Aorta (tissue), 5 donors: ENCODE data around the gene FAM186B. TPM values are rescaled to one million over a fixed set of nuclear protein-coding genes. Genes with fewer than 3 reads are reported as not detected.

Experiments used
- ATAC-seq: fragments of 200-7000 bp; cut with Tn5 transposase; one replicate; pipeline ENCODE4 v1.9.1; 2022; ENCODE audit warnings: moderate library complexity; ENCODE audit not compliant: low FRiP score
- DNase-seq, 2 donors: peaks; one replicate each; pipeline ENCODE4 v3.0.0-alpha.2; 2020
- H3K27ac ChIP-seq, 2 donors: one replicate each; pipeline ENCODE4 v1.5.1; 2013; ENCODE audit warnings: low read length in 2 of 2, mild to moderate bottlenecking in 2 of 2, moderate library complexity in 2 of 2, control low read depth in 1 of 2, inconsistent platforms in 1 of 2, low read depth in 1 of 2
- H3K27me3 ChIP-seq, 2 donors: one replicate each; pipeline ENCODE4 v1.6.1; 2013; ENCODE audit warnings: control low read depth in 1 of 2, low read length in 1 of 2, mild to moderate bottlenecking in 1 of 2, moderate library complexity in 1 of 2; ENCODE audit not compliant: insufficient read depth in 2 of 2, control insufficient read depth in 1 of 2
- H3K36me3 ChIP-seq, 2 donors: one replicate each; pipeline ENCODE4 v1.6.1; 2013; ENCODE audit warnings: control low read depth in 1 of 2, low read length in 1 of 2, mild to moderate bottlenecking in 1 of 2; ENCODE audit not compliant: insufficient read depth in 2 of 2, control insufficient read depth in 1 of 2
- H3K4me1 ChIP-seq, 2 donors: one replicate each; pipeline ENCODE4 v1.6.1; 2013; ENCODE audit warnings: low read length in 2 of 2, control low read depth in 1 of 2, mild to moderate bottlenecking in 1 of 2, moderate library complexity in 1 of 2; ENCODE audit not compliant: insufficient read depth in 2 of 2, control insufficient read depth in 1 of 2
- H3K4me3 ChIP-seq, 2 donors: one replicate each; pipeline ENCODE4 v1.5.1; 2013; ENCODE audit warnings: low read length in 2 of 2, control low read depth in 1 of 2, mild to moderate bottlenecking in 1 of 2
- H3K9me3 ChIP-seq: one replicate; pipeline ENCODE4 v1.6.1; 2013; ENCODE audit warnings: mild to moderate bottlenecking, low read length; ENCODE audit not compliant: control insufficient read depth
- WGBS, 2 donors: extraction: QIAGEN DNeasy Blood & Tissue Kit; methylation state at CpG; one replicate each; pipeline ENCODE4 v1.1.7; 2013; 5-methylcytosine and 5-hydroxymethylcytosine counted together
- intact Hi-C, 2 donors: fragments of 100-400 bp; cut with DNase I; formaldehyde crosslinking; loops; one replicate each; pipeline versions ENCODE4 v1.14.2 to v1.15.0; 2022
- polyA plus RNA-seq, 2 donors: library from polyadenylated mRNA; stranded (reverse); fragments of 200-250 nt; gene quantifications; one replicate each; pipeline ENCODE4 v1.2.3, GENCODE V29; 2013
- total RNA-seq, 2 donors: library from RNA; stranded (reverse); fragmentation: NEBNext Ultra II Directional; extraction: Animal tissue kit (Norgen Biotek cat#: 25700); gene quantifications; one replicate each; pipeline ENCODE4 v1.2.1, GENCODE V29; 2021
- donor health status: healthy with polysubstance abuse.
- donor health status: Bipolar disorder and iron deficiency.
- donor health status: DM: no; HTN: no; CAD: no.
- donor health status: DM: no; HTN: no; CAD: no.
- donor health status: DM: yes; HTN: yes; CAD: no.

FAM186B gene
- total and polyA plus RNA-seq, 4 donors = 0.23 to 0.30 (median 0.26) TPM; not detected in 1

GRCh38 chr12:49553512-49554088 lies 51.8 kb downstream of the FAM186B start:
- ATAC-seq = no peak
- intact Hi-C loops = no loop called here

DNA sequence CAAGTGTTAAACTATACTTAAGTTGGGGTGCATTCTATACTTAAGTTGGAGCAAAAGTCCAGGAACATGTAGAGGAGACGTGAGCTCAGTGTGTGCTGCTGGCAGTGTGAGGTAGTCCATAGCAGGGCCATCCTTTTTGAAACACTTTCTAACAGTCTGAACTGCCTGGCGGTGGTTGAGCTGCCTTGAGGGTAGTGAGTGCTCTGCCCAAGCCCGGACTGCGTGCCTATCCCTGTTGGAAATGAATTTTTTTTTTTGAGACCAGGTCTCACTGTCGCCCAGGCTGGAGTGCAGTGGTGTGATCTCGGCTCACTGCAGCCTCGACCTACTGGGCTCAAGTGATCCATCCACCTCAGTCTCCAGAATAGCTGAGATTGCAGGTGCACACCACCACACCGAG lies 52.5 kb downstream of the FAM186B start:
- intact Hi-C loops = no loop called here
- Histone ChIP-seq H3K4me3 (no peak overlapping the region), H3K27ac (no peak overlapping the region), H3K4me1 (no peaks in the 10 kb centered on the region), H3K36me3 (peaks cover 0 to 3% of the 10 kb centered on the region in 2 donors), H3K9me3 (no peaks in the 10 kb centered on the region), H3K27me3 (no peaks in the 10 kb centered on the region)
- ATAC-seq (no peak), DNase-seq (no peak)
- 92% methylated on average over 8 of the region's 8 CpGs for WGBS, 2 donors

More at GRCh38 chr12:49553512-49554088, 51.8 kb downstream of the FAM186B start:
- H3K9me3 ChIP-seq = no peaks in the 10 kb centered on the region
- H3K27me3 ChIP-seq = no peaks in the 10 kb centered on the region
- H3K36me3 ChIP-seq = peaks cover 0 to 6% of the 10 kb centered on the region in 2 donors
- 76 to 80% methylated on average over 2 of the region's 2 CpGs for WGBS, 2 donors
- no peak for DNase-seq
- H3K4me3 ChIP-seq = no peak overlapping the region
- H3K27ac ChIP-seq = no peak overlapping the region
- no peaks in the 10 kb centered on the region for H3K4me1 ChIP-seq

DNA sequence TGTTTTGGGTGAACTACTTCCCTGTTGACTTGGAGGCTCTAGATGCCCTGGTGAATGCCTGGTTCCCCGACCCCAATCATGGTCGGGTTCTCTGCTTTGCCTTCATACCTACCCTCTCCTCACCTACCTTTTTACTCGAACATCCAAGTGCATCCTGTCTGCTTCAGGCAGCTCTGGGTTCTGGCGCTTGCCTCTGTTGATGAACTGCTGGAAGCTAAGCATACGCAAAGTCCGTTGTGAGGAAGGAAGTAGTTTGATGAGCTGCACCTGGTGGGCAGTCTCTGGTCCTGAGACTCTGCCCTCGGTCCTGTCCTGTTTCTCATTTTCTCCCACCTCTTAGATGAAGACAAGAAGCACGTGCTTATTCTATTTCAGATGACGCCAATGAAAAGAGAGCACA lies 53.0 kb downstream of the FAM186B start:
- 84 to 85% methylated on average over 9 of the region's 9 CpGs for WGBS, 2 donors
- intact Hi-C loops = no loop called here
- Histone ChIP-seq H3K27ac (no peak overlapping the region), H3K27me3 (no peaks in the 10 kb centered on the region), H3K4me3 (no peak overlapping the region), H3K36me3 (no peaks in the 10 kb centered on the region), H3K9me3 (no peaks in the 10 kb centered on the region), H3K4me1 (no peaks in the 10 kb centered on the region)
- ATAC-seq (no peak), DNase-seq (no peak)

- Histone ChIP-seq H3K9me3 (no peaks in the 10 kb centered on the region), H3K27ac (no peak overlapping the region), H3K27me3 (no peaks in the 10 kb centered on the region), H3K36me3 (no peaks in the 10 kb centered on the region), H3K4me1 (no peaks in the 10 kb centered on the region), H3K4me3 (no peak overlapping the region)
- peak; percentile 24 for ATAC-seq
- 24 to 27% methylated on average over 7 of the region's 7 CpGs for WGBS, 2 donors
- intact Hi-C loops = no loop called here
- no peak for DNase-seq
These were observed 53.4 kb downstream of the FAM186B start for GRCh38 chr12:49552014-49552413.

DNA sequence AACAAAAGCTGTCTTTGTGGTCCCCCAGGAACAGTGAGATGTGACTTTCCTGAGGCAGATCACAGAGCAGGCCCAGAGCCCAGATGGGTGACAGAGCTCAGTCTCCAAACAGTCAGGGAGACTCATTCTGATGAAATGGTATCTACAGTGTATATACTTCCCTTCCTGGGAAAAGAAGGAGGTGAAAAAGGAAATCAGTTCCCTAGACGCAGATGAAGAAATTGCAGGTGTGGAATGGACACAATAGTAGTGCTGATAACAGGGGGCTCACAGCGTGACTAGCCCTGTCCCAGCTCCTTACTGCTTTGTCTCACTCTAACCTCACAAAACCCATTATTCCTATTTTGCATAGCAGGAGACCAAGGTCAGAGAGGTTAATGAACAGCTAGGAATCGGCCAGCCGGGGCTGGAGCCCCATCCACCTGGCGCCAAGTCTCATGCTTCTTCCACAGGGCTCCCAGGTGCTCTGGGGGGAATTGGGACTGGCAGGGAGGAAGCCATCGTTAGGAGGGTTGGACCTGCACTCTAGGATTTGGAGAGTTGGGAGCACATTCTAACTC lies 54.7 kb downstream of the FAM186B start:
- DNase-seq (no peak), ATAC-seq (no peak)
- no peaks in the 10 kb centered on the region for H3K27me3 ChIP-seq
- H3K9me3 ChIP-seq = no peaks in the 10 kb centered on the region
- H3K36me3 ChIP-seq = no peaks in the 10 kb centered on the region
- intact Hi-C loops = no loop called here
- no peak overlapping the region for H3K4me3 ChIP-seq
- no peaks in the 10 kb centered on the region for H3K4me1 ChIP-seq
- 93 to 97% methylated on average over 6 of the region's 6 CpGs for WGBS, 2 donors
- no peak overlapping the region for H3K27ac ChIP-seq

GRCh38 chr12:49549735-49550692 lies 55.4 kb downstream of the FAM186B start:
- no peak for ATAC-seq

GRCh38 chr12:49548822-49549648 lies 56.4 kb downstream of the FAM186B start:
- no peaks in the 10 kb centered on the region for H3K9me3 ChIP-seq
- no peaks in the 10 kb centered on the region for H3K36me3 ChIP-seq
- no peaks in the 10 kb centered on the region for H3K27me3 ChIP-seq
- H3K4me1 ChIP-seq = no peaks in the 10 kb centered on the region
- ATAC-seq (peak; percentile 39), DNase-seq (peak in 1 of 2 donors; percentile 85)
- no peak overlapping the region for H3K27ac ChIP-seq
- WGBS, 2 donors = 10% methylated on average over 66 to 70 of the region's 70 CpGs
- intact Hi-C loops = no loop called here
- H3K4me3 ChIP-seq = peak overlapping the region in 1 of 2 donors; percentile 2

More at GRCh38 chr12:49549735-49550692, 55.4 kb downstream of the FAM186B start:
- Histone ChIP-seq H3K36me3 (no peaks in the 10 kb centered on the region), H3K4me1 (no peaks in the 10 kb centered on the region), H3K4me3 (no peak overlapping the region), H3K27me3 (no peaks in the 10 kb centered on the region), H3K9me3 (no peaks in the 10 kb centered on the region), H3K27ac (no peak overlapping the region)
- intact Hi-C loops = no loop called here
- 93 to 94% methylated on average over 27 to 28 of the region's 28 CpGs for WGBS, 2 donors
- no peak for DNase-seq

GRCh38 chr12:49548481-49548821 lies 57.0 kb downstream of the FAM186B start:
- H3K27ac ChIP-seq = no peak overlapping the region
- no peak for ATAC-seq

More at GRCh38 chr12:49548481-49548821, 57.0 kb downstream of the FAM186B start:
- 31 to 34% methylated on average over 8 of the region's 8 CpGs for WGBS, 2 donors
- Histone ChIP-seq H3K36me3 (no peaks in the 10 kb centered on the region), H3K27me3 (no peaks in the 10 kb centered on the region), H3K9me3 (no peaks in the 10 kb centered on the region), H3K4me3 (peak overlapping the region in 1 of 2 donors; percentile 2), H3K4me1 (no peaks in the 10 kb centered on the region)
- intact Hi-C loops = no loop called here
- no peak for DNase-seq
